A673 (cell line): ENCODE results near the gene TPD52L1. TPM values are rescaled to one million over a fixed set of nuclear protein-coding genes. Genes with fewer than 3 reads are reported as not detected.

Experiments used
- BruUV-seq: library from RNA; stranded (reverse); fragments of 400-500 nt; replicated peaks from 2 replicates; lab custom pipeline; 2021; lab: Mats Ljungman, UMichigan
- CTCF ChIA-PET: fragments of 300-600 bp; sonication (Branson Sonifier 250); formaldehyde crosslinking; loops from one replicate; lab custom pipeline; 2022; ENCODE audit warnings: antibody characterized with exemption; lab: Charles Lee
- POLR2A ChIA-PET: fragments of 300-600 bp; sonication (Branson Sonifier 250); formaldehyde crosslinking; loops from one replicate; lab custom pipeline; 2022; ENCODE audit warnings: antibody characterized with exemption; ENCODE audit not compliant: low non-redundant PET; lab: Charles Lee
- DNase-seq: peaks from one replicate; pipeline ENCODE4 v3.0.0-alpha.2; 2015; ENCODE audit warnings: low spot score
- H3K27ac ChIP-seq: fragments of 200-600 bp; sonication (generic); 2 replicates; pipeline ENCODE4 v1.5.1; 2016; ENCODE audit warnings: mixed run types, low read depth, mild to moderate bottlenecking, mixed read lengths, antibody characterized with exemption, low read length; ENCODE audit not compliant: poor library complexity, severe bottlenecking
- H3K27me3 ChIP-seq: fragments of 200-600 bp; sonication (generic); replicated peaks from 2 replicates; pipeline ENCODE4 v1.6.1; 2017; ENCODE audit warnings: mixed run types, low read depth, mild to moderate bottlenecking, mixed read lengths, antibody characterized with exemption, low read length; ENCODE audit not compliant: insufficient read depth, poor library complexity
- H3K36me3 ChIP-seq: fragments of 200-600 bp; sonication (generic); 2 replicates; pipeline ENCODE4 v1.6.1; 2016; ENCODE audit warnings: mixed run types, mild to moderate bottlenecking, mixed read lengths, antibody characterized with exemption, low read length; ENCODE audit not compliant: insufficient read depth, poor library complexity, severe bottlenecking
- H3K4me1 ChIP-seq: fragments of 200-600 bp; sonication (generic); 2 replicates; pipeline ENCODE4 v1.6.1; 2017; ENCODE audit warnings: mixed run types, mild to moderate bottlenecking, mixed read lengths, antibody characterized with exemption, low read length; ENCODE audit not compliant: insufficient read depth, poor library complexity, severe bottlenecking
- H3K4me3 ChIP-seq: fragments of 200-600 bp; sonication (generic); 2 replicates; pipeline ENCODE4 v1.5.1; 2016; ENCODE audit warnings: low read depth, mixed run types, mild to moderate bottlenecking, mixed read lengths, low read length; ENCODE audit not compliant: poor library complexity, severe bottlenecking
- H3K9me3 ChIP-seq: fragments of 200-600 bp; sonication (generic); 2 replicates; pipeline ENCODE4 v1.6.1; 2016; ENCODE audit warnings: mixed run types, low read depth, mild to moderate bottlenecking, mixed read lengths, antibody characterized with exemption, low read length; ENCODE audit not compliant: poor library complexity, severe bottlenecking
- CTCF ChIP-seq: fragments of 300-800, 200-600 bp; sonication (generic); conservative IDR thresholded peaks from 2 replicates; pipeline ENCODE4 v1.5.1; 2017; ENCODE audit warnings: low read depth, mild to moderate bottlenecking, antibody characterized with exemption, low read length, moderate library complexity, mixed read lengths
- EZH2 ChIP-seq: fragments of 200-600 bp; sonication (generic); IDR thresholded peaks from 2 replicates; pipeline ENCODE4 v1.6.1; 2017; ENCODE audit warnings: borderline replicate concordance, low read depth, mild to moderate bottlenecking, mixed read lengths, antibody characterized with exemption, low read length; ENCODE audit not compliant: poor library complexity, severe bottlenecking
- intact Hi-C: fragments of 100-400 bp; cut with micrococcal nuclease; formaldehyde crosslinking; loops from one replicate; pipeline ENCODE4 v1.10.0; 2022; ENCODE audit not compliant: unreplicated experiment
- total RNA-seq: library from RNA; stranded (reverse); gene quantifications from 2 replicates; pipeline ENCODE4 v1.2.3, GENCODE V29; 2021

TPD52L1 gene
- total RNA-seq, 1 experiment from 2014 or later, result 2.0 TPM

GRCh38 chr6:125271486-125272159 is 118.0 kb downstream of the TPD52L1 start:
- Histone ChIP-seq H3K4me1 (no peaks in the 10 kb centered on the region), H3K9me3 (no peaks in the 10 kb centered on the region), H3K4me3 (no peak overlapping the region), H3K27ac (no peak overlapping the region), H3K36me3 (peaks cover 14% of the 10 kb centered on the region), H3K27me3 (no peaks in the 10 kb centered on the region)
- ChIA-PET CTCF (no interaction called here), POLR2A (no interaction called here)
- intact Hi-C loops, result no loop called here
- no TSS peak for BruUV-seq
- TF ChIP-seq EZH2 (no peak), CTCF (no peak)
- DNase-seq, result no peak

- TF ChIP-seq CTCF, result no peak
- intact Hi-C loops, result no loop called here
- BruUV-seq, result no TSS peak
- no peak for DNase-seq
- ChIA-PET POLR2A (no interaction called here), CTCF (no interaction called here)
- Histone ChIP-seq H3K27ac (no peak overlapping the region), H3K27me3 (no peaks in the 10 kb centered on the region), H3K4me1 (no peaks in the 10 kb centered on the region), H3K4me3 (no peak overlapping the region), H3K9me3 (no peaks in the 10 kb centered on the region), H3K36me3 (peaks cover 14% of the 10 kb centered on the region)
Observed at GRCh38 chr6:125273251-125273650, 119.7 kb downstream of the TPD52L1 start.

- Histone ChIP-seq H3K9me3 (no peaks in the 10 kb centered on the region), H3K27ac (no peak overlapping the region), H3K4me3 (no peak overlapping the region), H3K27me3 (no peaks in the 10 kb centered on the region), H3K36me3 (peaks cover 18% of the 10 kb centered on the region), H3K4me1 (no peaks in the 10 kb centered on the region)
- ChIA-PET CTCF (no interaction called here), POLR2A (no interaction called here)
- TF ChIP-seq EZH2 (no peak), CTCF (no peak)
- DNase-seq, result no peak
- intact Hi-C loops, result no loop called here
- BruUV-seq, result no TSS peak
Observed at GRCh38 chr6:125273965-125274364, 120.4 kb downstream of the TPD52L1 start.
